Muscle layer of colon (tissue), 2 donors: ENCODE results near the gene AFF1.
"Not testable (repeated sequence)": the region's sequence is repeated elsewhere in the genome, so short reads cannot be mapped to it uniquely, and the experiment has no call there.

Source experiments
- H3K27ac ChIP-seq: one replicate; pipeline ENCODE4 v1.7.0; 2013; ENCODE audit warnings: low read depth, mild to moderate bottlenecking, low read length, moderate library complexity
- H3K27me3 ChIP-seq, 2 donors: one replicate each; pipeline ENCODE4 v1.7.0; 2013; ENCODE audit warnings: low read length in 2 of 2, mild to moderate bottlenecking in 2 of 2; ENCODE audit not compliant: insufficient read depth in 2 of 2, control insufficient read depth in 1 of 2
- H3K36me3 ChIP-seq: one replicate; pipeline ENCODE4 v1.7.0; 2013; ENCODE audit warnings: mild to moderate bottlenecking, low read length; ENCODE audit not compliant: insufficient read depth
- H3K4me1 ChIP-seq: one replicate; pipeline ENCODE4 v1.7.0; 2013; ENCODE audit warnings: mild to moderate bottlenecking, low read length; ENCODE audit not compliant: insufficient read depth
- H3K4me3 ChIP-seq, 2 donors: one replicate each; pipeline ENCODE4 v1.7.0; 2013; ENCODE audit warnings: low read length in 2 of 2, low read depth in 1 of 2, mild to moderate bottlenecking in 1 of 2, moderate library complexity in 1 of 2
- H3K9ac ChIP-seq: one replicate; pipeline ENCODE4 v1.7.0; 2013; ENCODE audit warnings: low read length
- H3K9me3 ChIP-seq: one replicate; pipeline ENCODE4 v1.7.0; 2013; ENCODE audit warnings: mild to moderate bottlenecking, low read length
- donor health status: abdominal sarcoma.
- donor health status: Adenocarcinoma of cecum.

AFF1 gene

GRCh38 chr4:87057835-87058355 is 123.1 kb downstream of the AFF1 start:
- Histone ChIP-seq H3K4me1 (peaks cover 81% of the 10 kb centered on the region), H3K36me3 (no peaks in the 10 kb centered on the region), H3K4me3 (no peak overlapping the region), H3K9me3 (no peaks in the 10 kb centered on the region), H3K27ac (peak overlapping the region; percentile 86), H3K9ac (no peak overlapping the region), H3K27me3 (no peaks in the 10 kb centered on the region)

GRCh38 chr4:87058356-87059073 is 123.7 kb downstream of the AFF1 start:
- Histone ChIP-seq H3K4me3 (no peak overlapping the region), H3K36me3 (peaks cover 1% of the 10 kb centered on the region), H3K27me3 (no peaks in the 10 kb centered on the region), H3K9me3 (no peaks in the 10 kb centered on the region), H3K9ac (no peak overlapping the region), H3K27ac (peak overlapping the region; percentile 86), H3K4me1 (peaks cover 76% of the 10 kb centered on the region)

- peaks cover 63% of the 10 kb centered on the region for H3K4me1 ChIP-seq
- no peak overlapping the region for H3K4me3 ChIP-seq
- H3K27ac ChIP-seq, result peak overlapping the region; percentile 74
Observed at GRCh38 chr4:87060957-87061356, 126.1 kb downstream of the AFF1 start.

GRCh38 chr4:87065021-87065420 is 130.2 kb downstream of the AFF1 start:
- peaks cover 4% of the 10 kb centered on the region for H3K36me3 ChIP-seq
- no peaks in the 10 kb centered on the region for H3K27me3 ChIP-seq
- H3K4me1 ChIP-seq, result peaks cover 60% of the 10 kb centered on the region
- no peak overlapping the region for H3K4me3 ChIP-seq
- H3K27ac ChIP-seq, result no peak overlapping the region
- no peaks in the 10 kb centered on the region for H3K9me3 ChIP-seq
- H3K9ac ChIP-seq, result no peak overlapping the region

More at GRCh38 chr4:87060957-87061356, 126.1 kb downstream of the AFF1 start:
- Histone ChIP-seq H3K36me3 (peaks cover 4% of the 10 kb centered on the region), H3K27me3 (no peaks in the 10 kb centered on the region), H3K9me3 (no peaks in the 10 kb centered on the region), H3K9ac (no peak overlapping the region)

- Histone ChIP-seq H3K4me3 (no peak overlapping the region), H3K27ac (no peak overlapping the region), H3K4me1 (peaks cover 66% of the 10 kb centered on the region), H3K9ac (no peak overlapping the region), H3K36me3 (peaks cover 4% of the 10 kb centered on the region), H3K27me3 (no peaks in the 10 kb centered on the region), H3K9me3 (no peaks in the 10 kb centered on the region)
Observed at GRCh38 chr4:87066403-87067123, 131.8 kb downstream of the AFF1 start.

- Histone ChIP-seq H3K4me3 (no peak overlapping the region), H3K36me3 (peaks cover 4% of the 10 kb centered on the region), H3K9ac (no peak overlapping the region), H3K27ac (peak overlapping the region; percentile 50), H3K27me3 (no peaks in the 10 kb centered on the region), H3K9me3 (no peaks in the 10 kb centered on the region), H3K4me1 (peaks cover 68% of the 10 kb centered on the region)
Observed at GRCh38 chr4:87067124-87067885, 132.5 kb downstream of the AFF1 start.

- Histone ChIP-seq H3K9me3 (no peaks in the 10 kb centered on the region), H3K27ac (peak overlapping the region; percentile 61), H3K4me3 (peak overlapping the region; percentile 21 to 29), H3K4me1 (peaks cover 79% of the 10 kb centered on the region), H3K9ac (peak overlapping the region; percentile 20), H3K36me3 (peaks cover 1% of the 10 kb centered on the region), H3K27me3 (no peaks in the 10 kb centered on the region)
Observed at GRCh38 chr4:87068583-87069021, 133.8 kb downstream of the AFF1 start.

- no peaks in the 10 kb centered on the region for H3K9me3 ChIP-seq
- H3K36me3 ChIP-seq, result no peaks in the 10 kb centered on the region
- H3K9ac ChIP-seq, result peak overlapping the region; percentile 20
- H3K27ac ChIP-seq, result peak overlapping the region; percentile 61
- peak overlapping the region; percentile 21 to 29 for H3K4me3 ChIP-seq
- H3K4me1 ChIP-seq, result peaks cover 82% of the 10 kb centered on the region
- H3K27me3 ChIP-seq, result no peaks in the 10 kb centered on the region
Observed at GRCh38 chr4:87069037-87069742, 134.4 kb downstream of the AFF1 start.

- H3K9me3 ChIP-seq, result no peaks in the 10 kb centered on the region
- H3K27me3 ChIP-seq, result no peaks in the 10 kb centered on the region
- H3K36me3 ChIP-seq, result no peaks in the 10 kb centered on the region
- no peak overlapping the region for H3K9ac ChIP-seq
- H3K4me1 ChIP-seq, result peaks cover 94% of the 10 kb centered on the region
- peak overlapping the region; percentile 25 for H3K27ac ChIP-seq
- H3K4me3 ChIP-seq, result no peak overlapping the region
Observed at GRCh38 chr4:87071401-87071800, 136.6 kb downstream of the AFF1 start.

GRCh38 chr4:87072545-87072944 is 137.7 kb downstream of the AFF1 start:
- H3K4me1 ChIP-seq, result peaks cover 94% of the 10 kb centered on the region
- H3K9ac ChIP-seq, H3K27me3 ChIP-seq, H3K36me3 ChIP-seq, H3K9me3 ChIP-seq, H3K4me3 ChIP-seq: not testable (repeated sequence)
- peak overlapping the region; percentile 75 for H3K27ac ChIP-seq
